Fibroblast of lung (primary cell): ENCODE measurements around the gene CFAP52. TPM values are rescaled to one million over a fixed set of nuclear protein-coding genes. Genes with fewer than 3 reads are reported as not detected.

Source experiments
- DNase-seq, 2 donors: peaks; one replicate each; pipeline versions ENCODE4 v3.0.0 to v3.0.0-alpha.2; 2010; ENCODE audit warnings: low read depth in 2 of 2
- H2AFZ ChIP-seq: 2 replicates; pipeline ENCODE4 v1.5.1; 2012; ENCODE audit warnings: low read length, control low read depth, inconsistent platforms
- H3K27ac ChIP-seq: 2 replicates; pipeline ENCODE4 v1.5.1; 2011; ENCODE audit warnings: low read length, control low read depth; ENCODE audit not compliant: insufficient read depth
- H3K27me3 ChIP-seq: 2 replicates; pipeline ENCODE4 v1.5.1; 2011; ENCODE audit warnings: mild to moderate bottlenecking, low read length; ENCODE audit not compliant: control insufficient read depth, insufficient read depth
- H3K36me3 ChIP-seq: 2 replicates; pipeline ENCODE4 v1.5.1; 2011; ENCODE audit warnings: low read length; ENCODE audit not compliant: control insufficient read depth, insufficient read depth
- H3K4me1 ChIP-seq: 2 replicates; pipeline ENCODE4 v1.5.1; 2011; ENCODE audit warnings: low read length; ENCODE audit not compliant: control insufficient read depth, insufficient read depth; ENCODE audit errors: extremely low read depth
- H3K4me2 ChIP-seq: 2 replicates; pipeline ENCODE4 v1.5.1; 2011; ENCODE audit warnings: low read length, control low read depth; ENCODE audit not compliant: insufficient read depth; ENCODE audit errors: extremely low read depth
- H3K4me3 ChIP-seq, 4 experiments: fragments of 200-600 bp in 1 of 4; sonication (generic) in 1 of 4; replicated peaks in 1 of 4; 2 replicates each; pipeline ENCODE4 v1.5.1; 2011 to 2016; ENCODE audit warnings: low read length in 4 of 4, low read depth in 3 of 4, mild to moderate bottlenecking in 3 of 4, control low read depth in 2 of 4, inconsistent platforms in 1 of 4, mixed read lengths in 1 of 4; ENCODE audit not compliant: insufficient read depth in 1 of 4; ENCODE audit errors: control extremely low read depth in 1 of 4
- H3K79me2 ChIP-seq: 2 replicates; pipeline ENCODE4 v1.5.1; 2012; ENCODE audit warnings: mild to moderate bottlenecking, low read length, inconsistent platforms; ENCODE audit not compliant: control insufficient read depth, insufficient read depth
- H3K9ac ChIP-seq: 2 replicates; pipeline ENCODE4 v1.5.1; 2011; ENCODE audit warnings: mild to moderate bottlenecking, low read length, control low read depth; ENCODE audit not compliant: insufficient read depth
- H3K9me3 ChIP-seq: 2 replicates; pipeline ENCODE4 v1.5.1; 2012; ENCODE audit warnings: low read depth, low read length; ENCODE audit not compliant: control insufficient read depth, insufficient read depth
- H4K20me1 ChIP-seq: 2 replicates; pipeline ENCODE4 v1.5.1; 2011; ENCODE audit warnings: low read length; ENCODE audit not compliant: control insufficient read depth, insufficient read depth; ENCODE audit errors: extremely low read depth
- CTCF ChIP-seq, 2 donors: IDR thresholded peaks in 1 of 2; conservative IDR thresholded peaks in 1 of 2; 1 replicate in 1 of 2; 2 replicates in 1 of 2; pipeline ENCODE4 v1.5.1; 2011 to 2012; ENCODE audit warnings: low read length in 2 of 2, control low read depth in 1 of 2, inconsistent platforms in 1 of 2, low read depth in 1 of 2, mild to moderate bottlenecking in 1 of 2
- EZH2 ChIP-seq: IDR thresholded peaks from 2 replicates; pipeline ENCODE4 v1.5.1; 2012; ENCODE audit warnings: low read length, control low read depth, mild to moderate bottlenecking; ENCODE audit errors: missing control alignments
- polyA plus RNA-seq, 2 donors: library from polyadenylated mRNA; depleted of rRNA in 1 of 2; stranded (reverse) in 1 of 2; unstranded in 1 of 2; fragments of >200 nt; gene quantifications; 2 replicates each; pipeline ENCODE4 v1.2.1, GENCODE V29; 2011 to 2012; ENCODE audit warnings: missing spikeins in 1 of 2
- total RNA-seq: library from RNA; depleted of rRNA; stranded (reverse); fragments of >200 nt; gene quantifications from 2 replicates; pipeline ENCODE4 v1.2.1, GENCODE V29; 2014

CFAP52 gene
- total and polyA plus RNA-seq, 2 donors (not counting 1 experiment from before 2014, with no cell fraction given), result 0.33 TPM; not detected in 1

- no peaks in the 10 kb centered on the region for H3K4me1 ChIP-seq
- no peak overlapping the region for H3K4me3 ChIP-seq
- no peak overlapping the region for H3K27ac ChIP-seq
- H2AFZ ChIP-seq, result no peak overlapping the region
- H3K79me2 ChIP-seq, result no peaks in the 10 kb centered on the region
- no peaks in the 10 kb centered on the region for H3K36me3 ChIP-seq
- DNase-seq, result no peak
- H4K20me1 ChIP-seq, result no peaks in the 10 kb centered on the region
- no peak overlapping the region for H3K9ac ChIP-seq
- no peaks in the 10 kb centered on the region for H3K9me3 ChIP-seq
- TF ChIP-seq EZH2 (no peak), CTCF (conservative IDR thresholded peaks at IDR 0.05 in 1 of 2, IDR thresholded peaks at IDR 0.05 in 1 of 2; ENCODE audit: low read depth in 1 of 2, low read length in 2 of 2) (no peak)
- no peak overlapping the region for H3K4me2 ChIP-seq
- no peaks in the 10 kb centered on the region for H3K27me3 ChIP-seq
These were observed 101.5 kb downstream of the CFAP52 start for GRCh38 chr17:9677896-9678295.

- H3K9ac ChIP-seq, result no peak overlapping the region
- no peak overlapping the region for H2AFZ ChIP-seq
- H3K27me3 ChIP-seq, result no peaks in the 10 kb centered on the region
- H3K9me3 ChIP-seq, result no peaks in the 10 kb centered on the region
- H3K27ac ChIP-seq, result no peak overlapping the region
- TF ChIP-seq CTCF (conservative IDR thresholded peaks at IDR 0.05 in 1 of 2, IDR thresholded peaks at IDR 0.05 in 1 of 2; ENCODE audit: low read depth in 1 of 2, low read length in 2 of 2), result no peak
- no peak for TF ChIP-seq EZH2
- DNase-seq, result peak in 1 of 2 donors; percentile 47
- H3K36me3 ChIP-seq, result no peaks in the 10 kb centered on the region
- H3K4me2 ChIP-seq, result no peak overlapping the region
- no peaks in the 10 kb centered on the region for H3K4me1 ChIP-seq
- no peak overlapping the region for H3K4me3 ChIP-seq
- no peaks in the 10 kb centered on the region for H4K20me1 ChIP-seq
- no peaks in the 10 kb centered on the region for H3K79me2 ChIP-seq
These were observed 108.6 kb downstream of the CFAP52 start for GRCh38 chr17:9684955-9685621.

Other genes starting within 250 kb of the CFAP52 start
- gene STX8, start 822 bp upstream of the CFAP52 start, total RNA-seq, result 84.7 and 120 TPM in 2 replicates
- 114 and 128 TPM in 2 replicates for gene STX8, start 822 bp upstream of the CFAP52 start, polyA plus RNA-seq
- under 0.01 TPM in 2 replicates for gene USP43, start 68.9 kb downstream of the CFAP52 start, total RNA-seq
- 0.08 TPM in 1 of 2 replicates, not detected in the other for gene USP43, start 68.9 kb downstream of the CFAP52 start, polyA plus RNA-seq
- gene DHRS7C, start 214.9 kb downstream of the CFAP52 start, total RNA-seq, result not detected in 2 replicates
- not detected in 2 replicates for gene DHRS7C, start 214.9 kb downstream of the CFAP52 start, polyA plus RNA-seq
- not detected in 2 replicates for gene GSG1L2, start 245.4 kb downstream of the CFAP52 start, total RNA-seq
- not detected in 2 replicates for gene GSG1L2, start 245.4 kb downstream of the CFAP52 start, polyA plus RNA-seq
- not detected in 2 replicates for gene GLP2R, start 249.3 kb downstream of the CFAP52 start, total RNA-seq
- not detected in 2 replicates for gene GLP2R, start 249.3 kb downstream of the CFAP52 start, polyA plus RNA-seq